Smooth muscle cell (in vitro differentiated cells): ENCODE data around the gene RALGPS1. TPM values are rescaled to one million over a fixed set of nuclear protein-coding genes. Genes with fewer than 3 reads are reported as not detected.

Experiments
- DNase-seq: peaks from one replicate; lab custom pipeline; 2025; ENCODE audit not compliant: unreplicated experiment; lab: John Stamatoyannopoulos, UW
- H2AFZ ChIP-seq: fragments of 200-600 bp; sonication (generic); 2 replicates; pipeline ENCODE4 v1.6.0; 2016; ENCODE audit warnings: antibody characterized with exemption, low read depth, mild to moderate bottlenecking
- H3F3A ChIP-seq: fragments of 200-600 bp; sonication (generic); 2 replicates; pipeline ENCODE4 v1.6.0; 2017; ENCODE audit warnings: antibody characterized with exemption, low read depth
- H3K27ac ChIP-seq: fragments of 200-600 bp; sonication (generic); 2 replicates; pipeline ENCODE4 v1.5.1; 2016; ENCODE audit warnings: low read depth, mild to moderate bottlenecking
- H3K27me3 ChIP-seq: fragments of 200-600 bp; sonication (generic); 2 replicates; pipeline ENCODE4 v1.6.1; 2016; ENCODE audit warnings: low read depth, mild to moderate bottlenecking
- H3K36me3 ChIP-seq: fragments of 200-600 bp; sonication (generic); 2 replicates; pipeline ENCODE4 v1.5.1; 2016; ENCODE audit warnings: low read depth
- H3K4me1 ChIP-seq: fragments of 200-600 bp; sonication (generic); 2 replicates; pipeline ENCODE4 v1.5.1; 2016; ENCODE audit warnings: low read depth
- H3K4me2 ChIP-seq: fragments of 200-600 bp; sonication (generic); 2 replicates; pipeline ENCODE4 v1.6.0; 2016; ENCODE audit warnings: mild to moderate bottlenecking
- H3K4me3 ChIP-seq: fragments of 200-600 bp; sonication (generic); 2 replicates; pipeline ENCODE4 v1.5.1; 2016; ENCODE audit warnings: mild to moderate bottlenecking
- H3K79me2 ChIP-seq: fragments of 200-600 bp; sonication (generic); 2 replicates; pipeline ENCODE4 v1.6.0; 2016; ENCODE audit warnings: low read depth, mild to moderate bottlenecking
- H3K9ac ChIP-seq: fragments of 200-600 bp; sonication (generic); 2 replicates; pipeline ENCODE4 v1.6.0; 2016; ENCODE audit warnings: low read depth
- H3K9me3 ChIP-seq: fragments of 200-600 bp; sonication (generic); replicated peaks from 2 replicates; pipeline ENCODE4 v1.5.1; 2016; ENCODE audit warnings: low read depth
- H4K20me1 ChIP-seq: fragments of 200-600 bp; sonication (generic); 2 replicates; pipeline ENCODE4 v1.6.0; 2016; ENCODE audit warnings: low read depth
- CTCF ChIP-seq: fragments of 200-600 bp; sonication (generic); IDR thresholded peaks from 2 replicates; pipeline ENCODE4 v1.5.1; 2017; ENCODE audit warnings: borderline replicate concordance, mild to moderate bottlenecking, antibody characterized with exemption; ENCODE audit not compliant: insufficient read depth, poor library complexity, severe bottlenecking
- whole genome bisulfite sequencing: methylation state at CpG from one replicate; pipeline ENCODE4 v1.1.7; 2016; ENCODE audit warnings: low lambda C conversion rate; 5-methylcytosine and 5-hydroxymethylcytosine counted together
- polyA plus RNA-seq: library from polyadenylated mRNA; unstranded; fragments of >200 nt; fragmentation: Nextera tagmentation; extraction: Ambion mirVana; gene quantifications from 2 replicates; pipeline ENCODE4 v1.2.1, GENCODE V29; 2016
- total RNA-seq: library from RNA; depleted of rRNA; stranded (reverse); fragments of >200 nt; gene quantifications from 2 replicates; pipeline ENCODE4 v1.2.3, GENCODE V29; 2014

The RALGPS1 gene
- total and polyA plus RNA-seq, 2 experiments from 2014 or later = 2.1 to 4.0 TPM

DNA sequence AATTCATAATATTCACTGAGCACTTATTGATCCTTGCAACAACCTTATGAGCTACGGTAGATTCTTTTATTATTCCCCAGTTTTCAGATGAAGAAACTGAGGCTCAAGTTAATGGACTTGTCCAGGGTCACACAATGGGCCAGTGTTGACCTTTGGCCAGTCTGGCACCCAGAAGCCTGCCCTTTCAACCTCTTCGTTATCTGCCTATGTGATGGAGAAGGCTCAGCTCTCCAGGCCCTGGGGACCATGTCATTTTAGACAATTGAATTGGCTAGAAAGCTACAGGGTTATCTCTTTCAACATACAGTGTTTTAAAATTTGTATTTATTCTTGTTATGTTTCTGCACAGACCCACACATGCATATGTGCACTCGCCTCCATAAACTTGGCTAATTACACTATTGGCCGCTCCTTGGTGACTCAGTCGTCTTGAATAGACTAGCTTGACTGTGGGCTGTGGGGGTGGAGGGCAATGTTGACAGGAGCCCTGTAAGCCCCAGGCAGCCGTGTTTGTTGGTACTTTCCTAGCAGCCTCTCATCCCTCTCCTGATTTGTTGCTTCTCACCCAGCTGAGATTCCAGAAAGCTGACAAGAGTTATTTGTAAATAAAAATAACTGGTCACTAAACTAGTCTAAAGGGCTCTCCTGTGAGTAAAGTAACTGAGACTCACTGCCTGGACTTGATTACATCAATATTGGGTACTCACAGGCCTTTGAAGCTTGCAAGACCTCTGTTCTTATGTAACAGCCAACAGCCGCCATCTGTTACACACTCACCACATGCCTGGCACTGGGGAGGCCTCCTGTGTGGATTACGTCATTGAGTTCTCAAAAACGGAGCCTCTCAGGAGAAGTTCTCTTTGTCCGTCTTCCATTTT, 216.3 kb downstream of the RALGPS1 start:
- peak; percentile 37 for DNase-seq
- no peaks in the 10 kb centered on the region for H3K79me2 ChIP-seq
- peak overlapping the region; percentile 44 for H2AFZ ChIP-seq
- H3K9ac ChIP-seq = peak overlapping the region; percentile 85
- no peak for TF ChIP-seq CTCF
- peak overlapping the region; percentile 71 for H3K4me2 ChIP-seq
- no peaks in the 10 kb centered on the region for H3K27me3 ChIP-seq
- H3K4me3 ChIP-seq = no peak overlapping the region
- 24% methylated on average over 10 of the region's 10 CpGs for WGBS
- H3F3A ChIP-seq = peaks cover 33% of the 10 kb centered on the region
- no peaks in the 10 kb centered on the region for H4K20me1 ChIP-seq
- no peaks in the 10 kb centered on the region for H3K36me3 ChIP-seq
- H3K9me3 ChIP-seq = no peaks in the 10 kb centered on the region
- peak overlapping the region; percentile 96 for H3K27ac ChIP-seq
- peaks cover 27% of the 10 kb centered on the region for H3K4me1 ChIP-seq

DNA sequence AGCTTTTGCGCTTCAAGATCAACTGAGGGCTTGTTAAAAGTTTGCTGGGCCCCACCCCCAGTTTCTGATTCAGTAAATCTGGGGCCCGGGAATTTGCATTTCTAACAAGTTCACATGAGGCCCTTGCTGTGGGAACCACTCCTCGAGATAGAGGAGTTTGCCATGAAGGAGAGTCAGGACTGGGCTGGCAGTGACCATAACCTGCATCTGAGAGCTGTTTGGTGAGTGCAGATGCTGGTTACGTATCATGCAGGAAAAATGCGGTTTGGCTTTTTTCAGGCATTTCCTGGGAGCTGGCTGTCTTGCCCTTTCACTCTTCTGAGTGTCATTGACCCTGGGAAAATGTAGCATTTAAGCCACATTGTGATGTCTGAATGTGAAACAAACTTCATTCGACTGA, 217.3 kb downstream of the RALGPS1 start:
- peaks cover 27% of the 10 kb centered on the region for H3K4me1 ChIP-seq
- no peaks in the 10 kb centered on the region for H3K79me2 ChIP-seq
- WGBS = 56% methylated on average over 6 of the region's 6 CpGs
- no peak for TF ChIP-seq CTCF
- peak overlapping the region; percentile 85 for H3K9ac ChIP-seq
- no peak for DNase-seq
- H3K27me3 ChIP-seq = no peaks in the 10 kb centered on the region
- H3K9me3 ChIP-seq = no peaks in the 10 kb centered on the region
- peak overlapping the region; percentile 71 for H3K4me2 ChIP-seq
- H4K20me1 ChIP-seq = no peaks in the 10 kb centered on the region
- H2AFZ ChIP-seq = peak overlapping the region; percentile 44
- H3K4me3 ChIP-seq = no peak overlapping the region
- peaks cover 33% of the 10 kb centered on the region for H3F3A ChIP-seq
- H3K27ac ChIP-seq = peak overlapping the region; percentile 96
- H3K36me3 ChIP-seq = no peaks in the 10 kb centered on the region

DNA sequence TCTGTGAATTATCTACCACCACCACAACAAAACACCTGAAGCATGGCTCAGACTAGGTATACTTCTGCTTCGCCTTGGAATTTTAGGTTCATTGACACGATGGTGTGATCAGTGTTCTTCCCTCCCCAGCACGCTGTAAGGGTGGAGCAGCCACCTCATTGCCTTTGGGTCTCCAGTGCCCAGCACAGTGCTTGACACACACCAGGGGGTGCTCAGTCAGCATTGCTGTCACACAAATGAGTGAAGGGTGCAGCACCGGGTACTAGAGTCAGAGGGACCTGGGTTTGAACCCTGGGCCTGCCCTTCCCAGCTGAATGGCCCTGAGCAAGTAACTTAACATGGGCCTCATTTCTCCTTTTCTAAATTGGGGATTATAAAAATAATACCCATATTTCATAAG, 217.8 kb downstream of the RALGPS1 start:
- Histone ChIP-seq H2AFZ (no peak overlapping the region), H3K27ac (peak overlapping the region; percentile 96), H3K4me2 (peak overlapping the region; percentile 71), H3K27me3 (no peaks in the 10 kb centered on the region), H3K9ac (peak overlapping the region; percentile 23), H3F3A (peaks cover 33% of the 10 kb centered on the region), H3K4me3 (no peak overlapping the region), H4K20me1 (no peaks in the 10 kb centered on the region), H3K9me3 (no peaks in the 10 kb centered on the region), H3K79me2 (no peaks in the 10 kb centered on the region), H3K36me3 (no peaks in the 10 kb centered on the region), H3K4me1 (peaks cover 27% of the 10 kb centered on the region)
- 94% methylated on average over 4 of the region's 4 CpGs for WGBS
- DNase-seq = no peak
- TF ChIP-seq CTCF = no peak
